PC-3 (cell line): Measurements from ENCODE around the gene PDLIM1. TPM values are rescaled to one million over a fixed set of nuclear protein-coding genes. Genes with fewer than 3 reads are reported as not detected.

Experiments used
- ATAC-seq: fragments of 200-7000 bp; cut with Tn5 transposase; 2 replicates; pipeline ENCODE4 v1.9.1; 2020; ENCODE audit warnings: mild to moderate bottlenecking, moderate library complexity
- BruUV-seq: library from RNA; stranded (reverse); fragments of 400-500 nt; replicated peaks from 2 replicates; lab custom pipeline; 2021; lab: Mats Ljungman, UMichigan
- CTCF ChIA-PET: fragments of 300-600 bp; sonication (Branson Sonifier 250); formaldehyde crosslinking; loops from one replicate; lab custom pipeline; 2022; ENCODE audit warnings: antibody characterized with exemption; lab: Charles Lee
- POLR2A ChIA-PET: fragments of 300-600 bp; sonication (Branson Sonifier 250); formaldehyde crosslinking; loops from one replicate; lab custom pipeline; 2022; ENCODE audit warnings: antibody characterized with exemption; ENCODE audit not compliant: unreplicated experiment; lab: Charles Lee
- DNase-seq: peaks from one replicate; pipeline ENCODE4 v3.0.0-alpha.2; 2015
- H2AFZ ChIP-seq: fragments of 300-600 bp; sonication (generic); 2 replicates; pipeline ENCODE4 v1.6.0; 2016; ENCODE audit warnings: antibody characterized with exemption, low read length
- H3F3A ChIP-seq: fragments of 300-600 bp; sonication (generic); one replicate; pipeline ENCODE4 v1.6.0; 2017; ENCODE audit warnings: antibody characterized with exemption, low read length, control low read depth, mild to moderate bottlenecking; ENCODE audit not compliant: unreplicated experiment
- H3K27ac ChIP-seq: fragments of 300-600 bp; sonication (generic); 2 replicates; pipeline ENCODE4 v1.5.1; 2016; ENCODE audit warnings: mild to moderate bottlenecking, low read length
- H3K27me3 ChIP-seq: fragments of 300-600 bp; sonication (generic); 2 replicates; pipeline ENCODE4 v1.6.1; 2016; ENCODE audit warnings: low read length, mixed read lengths
- H3K36me3 ChIP-seq: fragments of 300-600 bp; sonication (generic); 2 replicates; pipeline ENCODE4 v1.6.1; 2016; ENCODE audit warnings: low read depth, mixed run types, low read length, mixed read lengths
- H3K4me1 ChIP-seq: fragments of 300-600 bp; sonication (generic); 2 replicates; pipeline ENCODE4 v1.5.1; 2016; ENCODE audit warnings: low read length; ENCODE audit not compliant: insufficient read depth
- H3K4me2 ChIP-seq: fragments of 300-600 bp; sonication (generic); 2 replicates; pipeline ENCODE4 v1.6.0; 2016; ENCODE audit warnings: low read length
- H3K4me3 ChIP-seq: fragments of 300-600 bp; sonication (generic); 2 replicates; pipeline ENCODE4 v1.5.1; 2016; ENCODE audit warnings: mild to moderate bottlenecking, low read length, mixed read lengths
- H3K79me2 ChIP-seq: fragments of 300-600 bp; sonication (generic); 2 replicates; pipeline ENCODE4 v1.6.1; 2017; ENCODE audit warnings: low read length, mixed read lengths
- H3K9ac ChIP-seq: fragments of 300-600 bp; sonication (generic); 2 replicates; pipeline ENCODE4 v1.6.0; 2016; ENCODE audit warnings: mild to moderate bottlenecking, low read length
- H3K9me2 ChIP-seq: fragments of 300-600 bp; sonication (generic); replicated peaks from 2 replicates; pipeline ENCODE4 v1.6.1; 2016; ENCODE audit warnings: mixed run types, low read length, mixed read lengths
- H3K9me3 ChIP-seq: fragments of 300-600 bp; sonication (generic); 2 replicates; pipeline ENCODE4 v1.6.1; 2016; ENCODE audit warnings: low read length, mixed read lengths
- H4K20me1 ChIP-seq: fragments of 300-600 bp; sonication (generic); 2 replicates; pipeline ENCODE4 v1.6.1; 2016; ENCODE audit warnings: low read length, mixed read lengths
- EZH2 ChIP-seq: fragments of 300-600 bp; sonication (generic); IDR thresholded peaks from one replicate; pipeline ENCODE4 v1.6.1; 2017; ENCODE audit warnings: antibody characterized with exemption, mild to moderate bottlenecking, low read length; ENCODE audit not compliant: unreplicated experiment
- EZH2phosphoT487 ChIP-seq: fragments of 300-600 bp; sonication (generic); IDR thresholded peaks from 2 replicates; pipeline ENCODE4 v1.6.1; 2018; ENCODE audit warnings: mild to moderate bottlenecking, antibody characterized with exemption, low read length, borderline replicate concordance
- intact Hi-C: fragments of 100-400 bp; cut with micrococcal nuclease; formaldehyde crosslinking; loops from 2 replicates; pipeline ENCODE4 v1.9.0; 2023
- total RNA-seq: library from RNA; depleted of rRNA; stranded (reverse); fragments of >200 nt; gene quantifications from 2 replicates; pipeline ENCODE4 v1.2.3, GENCODE V29; 2014
- TF ChIP-seq, protein P1 (sequence below): fragments of 300-600 bp; sonication (generic); conservative IDR thresholded peaks from 2 replicates; pipeline ENCODE4 v1.5.1; 2017; ENCODE audit warnings: antibody characterized with exemption, low read depth, mild to moderate bottlenecking, low read length

PDLIM1 gene
- total RNA-seq, 1 experiment from 2014 or later, result 28.2 TPM

DNA sequence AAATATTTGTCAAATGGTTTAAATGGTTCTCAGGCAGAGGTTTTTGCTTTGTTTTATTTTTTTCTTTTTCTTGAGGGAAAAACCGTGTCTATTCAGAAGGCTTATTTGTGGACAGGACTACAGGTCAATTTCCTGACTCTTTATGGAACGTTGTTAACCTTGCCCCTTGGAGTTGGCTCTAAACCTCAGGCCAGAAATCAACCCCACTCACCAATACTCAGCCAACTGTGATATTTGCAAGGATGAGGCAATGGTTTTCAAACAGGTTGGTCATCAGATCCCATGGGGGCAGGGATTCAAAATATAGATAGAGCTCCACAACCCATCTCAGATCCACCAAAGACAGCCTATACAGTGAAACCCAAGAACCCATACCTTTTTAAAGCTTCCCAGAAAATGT, 10.2 kb downstream of the PDLIM1 start:
- ChIA-PET CTCF (no interaction called here), POLR2A (no interaction called here)
- no TSS peak for BruUV-seq
- H2AFZ ChIP-seq, result no peak overlapping the region
- H3K4me3 ChIP-seq, result no peak overlapping the region
- no peaks in the 10 kb centered on the region for H3F3A ChIP-seq
- H3K79me2 ChIP-seq, result peaks cover 92% of the 10 kb centered on the region
- intact Hi-C loops, result no loop called here
- H3K36me3 ChIP-seq, result no peaks in the 10 kb centered on the region
- no peaks in the 10 kb centered on the region for H3K9me2 ChIP-seq
- no peak for DNase-seq
- TF ChIP-seq EZH2phosphoT487 (no peak), EZH2 (no peak)
- TF ChIP-seq, protein P1, sequence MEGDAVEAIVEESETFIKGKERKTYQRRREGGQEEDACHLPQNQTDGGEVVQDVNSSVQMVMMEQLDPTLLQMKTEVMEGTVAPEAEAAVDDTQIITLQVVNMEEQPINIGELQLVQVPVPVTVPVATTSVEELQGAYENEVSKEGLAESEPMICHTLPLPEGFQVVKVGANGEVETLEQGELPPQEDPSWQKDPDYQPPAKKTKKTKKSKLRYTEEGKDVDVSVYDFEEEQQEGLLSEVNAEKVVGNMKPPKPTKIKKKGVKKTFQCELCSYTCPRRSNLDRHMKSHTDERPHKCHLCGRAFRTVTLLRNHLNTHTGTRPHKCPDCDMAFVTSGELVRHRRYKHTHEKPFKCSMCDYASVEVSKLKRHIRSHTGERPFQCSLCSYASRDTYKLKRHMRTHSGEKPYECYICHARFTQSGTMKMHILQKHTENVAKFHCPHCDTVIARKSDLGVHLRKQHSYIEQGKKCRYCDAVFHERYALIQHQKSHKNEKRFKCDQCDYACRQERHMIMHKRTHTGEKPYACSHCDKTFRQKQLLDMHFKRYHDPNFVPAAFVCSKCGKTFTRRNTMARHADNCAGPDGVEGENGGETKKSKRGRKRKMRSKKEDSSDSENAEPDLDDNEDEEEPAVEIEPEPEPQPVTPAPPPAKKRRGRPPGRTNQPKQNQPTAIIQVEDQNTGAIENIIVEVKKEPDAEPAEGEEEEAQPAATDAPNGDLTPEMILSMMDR, result no peak
- H3K27ac ChIP-seq, result peak overlapping the region; percentile 50; the same call in 1 of the 2 replicates
- no peaks in the 10 kb centered on the region; the same call in 1 of the 2 replicates for H4K20me1 ChIP-seq
- no peak overlapping the region for H3K4me2 ChIP-seq
- H3K9me3 ChIP-seq, result no peaks in the 10 kb centered on the region
- no peak for ATAC-seq
- peaks cover 21% of the 10 kb centered on the region for H3K4me1 ChIP-seq
- H3K9ac ChIP-seq, result no peak overlapping the region
- no peaks in the 10 kb centered on the region for H3K27me3 ChIP-seq

DNA sequence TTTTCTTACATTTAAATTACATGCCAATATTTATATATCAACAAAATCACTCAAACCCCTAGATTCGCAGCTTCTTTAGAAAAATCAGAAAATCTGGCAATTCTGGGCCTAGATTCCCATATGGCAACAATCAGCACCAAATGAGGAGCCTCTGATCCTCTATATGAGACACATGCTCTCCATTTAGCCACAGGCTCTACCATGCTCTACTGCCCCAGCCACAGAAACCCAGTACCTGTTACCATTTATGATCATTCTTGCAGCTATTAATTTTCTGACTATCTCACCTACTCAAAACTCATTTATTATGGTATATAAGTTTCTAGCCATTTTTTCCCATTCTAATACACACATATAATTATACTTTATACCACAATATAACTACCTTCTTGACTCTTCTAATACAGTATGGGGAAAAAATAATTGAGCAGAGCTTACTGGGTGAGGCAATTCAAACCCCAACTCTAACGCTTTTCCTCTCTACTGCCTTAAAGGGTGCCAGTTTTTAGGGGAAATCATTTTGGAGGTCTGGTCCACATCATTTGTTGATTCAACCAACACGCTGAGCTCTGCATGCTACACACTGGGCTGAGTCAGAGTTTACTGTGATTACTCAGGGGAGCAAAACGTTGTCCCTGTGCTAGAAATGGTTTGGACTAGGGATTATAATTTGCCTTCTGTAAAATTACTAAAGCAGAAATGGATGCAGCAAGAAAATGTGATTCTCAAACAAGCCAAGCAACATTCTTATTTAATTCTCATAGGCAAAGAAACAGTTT, 11.6 kb downstream of the PDLIM1 start:
- H3K4me1 ChIP-seq, result peaks cover 25% of the 10 kb centered on the region
- H3K4me3 ChIP-seq, result no peak overlapping the region
- H3K9me2 ChIP-seq, result no peaks in the 10 kb centered on the region
- DNase-seq, result peak; percentile 70
- no peaks in the 10 kb centered on the region for H3K36me3 ChIP-seq
- no peaks in the 10 kb centered on the region for H3F3A ChIP-seq
- H3K27ac ChIP-seq, result peak overlapping the region; percentile 50
- no peaks in the 10 kb centered on the region for H3K9me3 ChIP-seq
- BruUV-seq, result no TSS peak
- peaks cover 91% of the 10 kb centered on the region for H3K79me2 ChIP-seq
- no peak for TF ChIP-seq EZH2phosphoT487
- TF ChIP-seq, protein P1, result no peak
- TF ChIP-seq EZH2, result no peak
- H3K27me3 ChIP-seq, result no peaks in the 10 kb centered on the region
- ATAC-seq, result peak; percentile 88
- H3K9ac ChIP-seq, result no peak overlapping the region
- ChIA-PET POLR2A (interaction anchor here (0.7 kb wide), 1 partner anchor 1341 kb away, joined by 3 read pairs; no protein-coding TSS in a partner anchor), CTCF (no interaction called here)
- no peak overlapping the region for H2AFZ ChIP-seq
- intact Hi-C loops, result no loop called here
- peak overlapping the region; percentile 2 for H3K4me2 ChIP-seq
- H4K20me1 ChIP-seq, result no peaks in the 10 kb centered on the region; the same call in 1 of the 2 replicates
